Psoas muscle (tissue), 8 donors: ENCODE measurements around the gene TANK. TPM values are rescaled to one million over a fixed set of nuclear protein-coding genes. Genes with fewer than 3 reads are reported as not detected.

Experiments used
- ATAC-seq, 4 donors: fragments of 200-7000 bp; cut with Tn5 transposase; one replicate each; pipeline ENCODE4 v1.9.1; 2020; ENCODE audit warnings: moderate library complexity in 3 of 4, mild to moderate bottlenecking in 2 of 4
- DNase-seq, 2 donors: peaks; one replicate each; pipeline ENCODE4 v3.0.0-alpha.2; 2020
- H3K27ac ChIP-seq: fragments of 200-600 bp; one replicate; pipeline ENCODE4 v1.8.0; 2022
- H3K27me3 ChIP-seq, 3 donors: fragments of 200-600 bp in 1 of 3; one replicate each; pipeline versions ENCODE4 v1.6.1 to v1.8.0; 2013 to 2022; ENCODE audit warnings: low read length in 2 of 3, mild to moderate bottlenecking in 2 of 3, moderate library complexity in 1 of 3; ENCODE audit not compliant: insufficient read depth in 3 of 3
- H3K36me3 ChIP-seq, 2 donors: fragments of 200-600 bp in 1 of 2; one replicate each; pipeline versions ENCODE4 v1.6.1 to v1.8.0; 2013 to 2022; ENCODE audit warnings: low read depth in 1 of 2, mild to moderate bottlenecking in 1 of 2, moderate library complexity in 1 of 2; ENCODE audit not compliant: insufficient read depth in 1 of 2
- H3K4me1 ChIP-seq: fragments of 200-600 bp; one replicate; pipeline ENCODE4 v1.8.0; 2022
- H3K4me3 ChIP-seq: fragments of 200-600 bp; one replicate; pipeline ENCODE4 v1.8.0; 2022; ENCODE audit warnings: mild to moderate bottlenecking
- H3K9me3 ChIP-seq: fragments of 200-600 bp; one replicate; pipeline ENCODE4 v1.8.0; 2022
- CTCF ChIP-seq: fragments of 200-600 bp; IDR thresholded peaks from one replicate; pipeline ENCODE4 v1.8.0; 2022; ENCODE audit warnings: antibody characterized with exemption
- WGBS, 3 donors: extraction: QIAGEN DNeasy Blood & Tissue Kit; methylation state at CpG; one replicate each; pipeline versions ENCODE4 v1.1.6 to v1.1.7; 2013; 5-methylcytosine and 5-hydroxymethylcytosine counted together
- intact Hi-C, 2 donors: fragments of 100-400 bp; cut with DNase I; formaldehyde crosslinking; loops; one replicate each; pipeline versions ENCODE4 v1.11.0 to v1.14.2; 2022
- polyA plus RNA-seq, 3 donors: library from polyadenylated mRNA; stranded (reverse); fragments of 200-250 nt; gene quantifications; one replicate each; pipeline ENCODE4 v1.2.3, GENCODE V29; 2013
- total RNA-seq, 4 donors: library from RNA; stranded (reverse); fragmentation: NEBNext Ultra II Directional in 2 of 4; extraction: Animal tissue kit (Norgen Biotek cat#: 25700) in 2 of 4; gene quantifications; one replicate each; pipeline versions ENCODE4 v1.2.1 to v1.2.4, GENCODE V29; 2021 to 2023
- donor health status: healthy with polysubstance abuse.
- donor health status: DM: no; HTN: no; CAD: no; lungs with moderate emphysema.
- donor health status: Bipolar disorder and iron deficiency.
- donor health status: healthy.
- donor health status: DM: yes; HTN: yes; CAD: no.
- donor health status: DM: no; HTN: no; CAD: no.
- donor health status: DM: no; HTN: no; CAD: no.
- donor health status: DM: yes; HTN: yes; CAD: no.

Gene TANK
- total and polyA plus RNA-seq, 7 donors, result 39.6 to 75.7 (median 57.2) TPM

- Histone ChIP-seq H3K4me3 (no peak overlapping the region), H3K27me3 (peaks cover 0 to 9% (median 4%) of the 10 kb centered on the region in 3 donors), H3K27ac (no peak overlapping the region), H3K9me3 (no peaks in the 10 kb centered on the region), H3K36me3 (no peaks in the 10 kb centered on the region), H3K4me1 (no peaks in the 10 kb centered on the region)
- WGBS, 3 donors, result 60 to 62% (median 62%) methylated on average over 1 of the region's 1 CpG
- intact Hi-C loops, result no loop called here
- no peak for DNase-seq
- ATAC-seq, result no peak
- no peak for TF ChIP-seq CTCF
These were observed 123.7 kb downstream of the TANK start for GRCh38 chr2:161283926-161284325.

Other genes starting within 250 kb of the TANK start
- 100 to 1,000 TPM in 1 of 4 donors, 10 to 100 TPM in 3; 51.2 to 109 (median 90.4) TPM for gene PSMD14, start 148.0 kb downstream of the TANK start, total RNA-seq
- 100 to 1,000 TPM; 111 to 372 (median 249) TPM for gene PSMD14, start 148.0 kb downstream of the TANK start, polyA plus RNA-seq